Lower leg skin (tissue), 4 donors: ENCODE results near the gene NCAM2. TPM values are rescaled to one million over a fixed set of nuclear protein-coding genes. Genes with fewer than 3 reads are reported as not detected.

Source experiments
- DNase-seq, 2 donors: peaks; one replicate each; pipeline ENCODE4 v3.0.0-alpha.2; 2019; ENCODE audit warnings: low spot score in 2 of 2
- H3K4me3 ChIP-seq: fragments of 200-600 bp; sonication (generic); 2 replicates; pipeline ENCODE4 v1.5.1; 2017; ENCODE audit warnings: mild to moderate bottlenecking, low read depth; ENCODE audit not compliant: poor library complexity, severe bottlenecking
- POLR2A ChIP-seq, 2 donors: fragments of 450-650 bp; IDR thresholded peaks; one replicate each; pipeline ENCODE4 v1.6.1; 2016 to 2017; ENCODE audit warnings: antibody characterized with exemption in 2 of 2, mild to moderate bottlenecking in 1 of 2, moderate library complexity in 1 of 2
- WGBS, 2 donors: methylation state at CpG; one replicate each; pipeline ENCODE4 v1.1.5; 2018; 5-methylcytosine and 5-hydroxymethylcytosine counted together
- intact Hi-C: fragments of 100-400 bp; cut with DNase I; formaldehyde crosslinking; loops from one replicate; pipeline ENCODE4 v1.15.0; 2023; ENCODE audit warnings: low total_unique reads
- total RNA-seq, 4 donors: library from RNA; depleted of rRNA; stranded (reverse); fragments of >200 nt; gene quantifications; one replicate each; pipeline ENCODE4 v1.1.0, GENCODE V29; 2016
- TF ChIP-seq, protein P1 (sequence below), 3 donors: fragments of 450-650 bp; IDR thresholded peaks; one replicate each; pipeline ENCODE4 v1.5.1; 2016; ENCODE audit warnings: antibody characterized with exemption in 3 of 3, mild to moderate bottlenecking in 3 of 3, moderate library complexity in 2 of 3

The NCAM2 gene
- total RNA-seq, 4 donors from 2014 or later = 0.61 to 3.2 (median 0.91) TPM

DNA sequence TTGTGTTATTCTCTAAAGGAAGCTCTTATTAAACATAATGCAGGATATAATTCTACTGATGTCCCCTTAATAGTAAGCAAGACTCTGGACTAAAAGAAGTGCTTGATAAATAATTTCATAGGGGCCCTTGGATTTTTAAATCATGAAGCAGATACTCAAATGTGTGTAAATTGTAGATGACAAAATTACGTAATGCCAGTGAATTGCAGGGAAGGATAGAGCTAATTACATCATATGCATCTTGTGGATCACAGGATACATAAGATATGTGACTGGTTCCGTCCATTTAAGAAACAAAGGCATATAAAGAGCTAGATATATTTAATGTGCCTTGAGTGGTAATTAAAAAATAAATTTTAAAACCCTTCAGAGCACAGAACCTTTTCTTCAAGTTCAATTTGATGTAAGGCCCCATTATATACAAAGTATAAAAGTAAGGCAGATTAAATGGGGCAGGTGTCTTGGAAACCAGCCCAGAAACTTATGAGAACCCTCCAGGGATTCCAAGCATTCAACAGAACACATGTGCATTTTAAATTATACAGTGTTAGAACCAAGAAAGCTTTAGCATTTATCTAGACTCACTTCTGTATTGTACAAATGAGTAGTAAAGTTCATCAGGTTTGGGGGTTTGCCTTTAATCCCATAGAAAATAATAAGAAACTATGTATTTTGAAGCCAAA lies 190.4 kb downstream of the NCAM2 start:
- H3K4me3 ChIP-seq = no peak overlapping the region
- TF ChIP-seq POLR2A (IDR thresholded peaks at IDR 0.05) = no peak
- TF ChIP-seq, protein P1, sequence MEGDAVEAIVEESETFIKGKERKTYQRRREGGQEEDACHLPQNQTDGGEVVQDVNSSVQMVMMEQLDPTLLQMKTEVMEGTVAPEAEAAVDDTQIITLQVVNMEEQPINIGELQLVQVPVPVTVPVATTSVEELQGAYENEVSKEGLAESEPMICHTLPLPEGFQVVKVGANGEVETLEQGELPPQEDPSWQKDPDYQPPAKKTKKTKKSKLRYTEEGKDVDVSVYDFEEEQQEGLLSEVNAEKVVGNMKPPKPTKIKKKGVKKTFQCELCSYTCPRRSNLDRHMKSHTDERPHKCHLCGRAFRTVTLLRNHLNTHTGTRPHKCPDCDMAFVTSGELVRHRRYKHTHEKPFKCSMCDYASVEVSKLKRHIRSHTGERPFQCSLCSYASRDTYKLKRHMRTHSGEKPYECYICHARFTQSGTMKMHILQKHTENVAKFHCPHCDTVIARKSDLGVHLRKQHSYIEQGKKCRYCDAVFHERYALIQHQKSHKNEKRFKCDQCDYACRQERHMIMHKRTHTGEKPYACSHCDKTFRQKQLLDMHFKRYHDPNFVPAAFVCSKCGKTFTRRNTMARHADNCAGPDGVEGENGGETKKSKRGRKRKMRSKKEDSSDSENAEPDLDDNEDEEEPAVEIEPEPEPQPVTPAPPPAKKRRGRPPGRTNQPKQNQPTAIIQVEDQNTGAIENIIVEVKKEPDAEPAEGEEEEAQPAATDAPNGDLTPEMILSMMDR (IDR thresholded peaks at IDR 0.05) = no peak
- 45 to 50% methylated on average over 2 of the region's 2 CpGs for WGBS, 2 donors
- no peak for DNase-seq
- intact Hi-C loops = no loop called here

DNA sequence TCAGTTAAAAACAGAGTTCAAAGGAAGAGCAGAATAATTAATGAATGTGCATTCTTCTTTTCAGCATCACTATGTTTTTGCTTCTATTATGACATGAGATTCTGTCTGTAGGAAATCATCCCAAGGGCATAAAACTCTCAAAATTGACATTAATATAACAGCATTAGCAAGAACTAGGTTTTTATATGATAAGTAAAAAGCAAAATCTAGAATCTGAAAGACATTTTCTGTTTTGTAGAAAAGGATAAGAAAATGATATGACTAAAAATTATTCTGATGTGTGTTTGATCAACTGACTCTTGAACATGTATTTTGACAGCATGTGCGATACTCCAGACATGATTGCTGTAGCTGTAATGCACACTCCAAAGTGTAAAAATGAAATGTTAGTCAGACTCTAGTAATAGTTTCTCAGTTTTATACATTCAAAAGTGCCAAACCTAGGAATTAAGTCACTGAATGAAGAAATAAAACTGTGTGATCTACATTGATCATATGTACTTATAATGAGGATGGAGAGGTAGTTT lies 197.3 kb downstream of the NCAM2 start:
- intact Hi-C loops = no loop called here
- TF ChIP-seq, protein P1 (IDR thresholded peaks at IDR 0.05) = no peak
- no peak for TF ChIP-seq POLR2A (IDR thresholded peaks at IDR 0.05)
- WGBS, 2 donors = 76 to 94% methylated on average over 1 of the region's 1 CpG

DNA sequence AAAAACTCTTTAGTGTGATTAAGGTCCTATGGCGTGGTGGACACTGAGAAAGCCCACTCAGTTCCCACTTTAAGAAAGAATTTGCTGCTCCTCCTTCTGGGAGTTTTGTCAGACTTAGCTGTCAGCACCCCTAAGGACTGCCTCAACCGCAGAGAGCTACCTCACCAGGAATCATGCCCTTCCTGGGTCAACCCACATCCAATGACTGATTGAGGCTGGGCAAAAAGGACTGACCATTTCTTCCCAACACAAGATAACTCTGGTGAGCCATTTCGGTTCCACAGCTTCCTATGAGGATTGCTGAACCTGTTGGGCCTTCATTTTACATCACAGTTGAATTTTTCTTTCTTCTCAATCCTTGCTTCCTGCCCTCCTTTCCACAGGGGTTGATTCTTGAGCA lies 197.9 kb downstream of the NCAM2 start:
- H3K4me3 ChIP-seq = no peak overlapping the region
- DNase-seq = no peak
- intact Hi-C loops = no loop called here
- 84 to 91% methylated on average over 3 of the region's 3 CpGs for WGBS, 2 donors
- TF ChIP-seq POLR2A (IDR thresholded peaks at IDR 0.05) = no peak
- TF ChIP-seq, protein P1 (IDR thresholded peaks at IDR 0.05) = no peak

More for the DNA sequence above, 197.3 kb downstream of the NCAM2 start:
- DNase-seq = no peak
- no peak overlapping the region for H3K4me3 ChIP-seq

DNA sequence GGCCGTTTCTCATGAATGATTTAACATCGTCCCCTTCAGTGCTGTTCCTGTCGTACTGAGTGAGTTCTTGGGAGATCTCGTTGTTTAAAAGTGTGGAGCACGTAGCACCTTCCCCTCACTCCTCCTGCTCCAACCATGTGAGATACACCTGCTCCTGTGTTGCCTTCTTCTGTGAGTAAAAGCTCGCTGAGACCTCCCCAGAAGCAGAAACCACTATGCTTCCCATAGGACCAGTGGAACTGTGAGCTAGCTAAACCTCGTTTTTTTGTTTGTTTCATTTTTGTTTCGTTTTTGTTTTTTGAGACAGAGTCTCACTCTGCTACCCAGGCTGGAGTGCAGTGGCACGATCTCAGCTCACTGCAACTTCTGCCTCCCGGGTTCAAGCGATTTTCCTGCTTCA lies 198.6 kb downstream of the NCAM2 start:
- no peak for DNase-seq
- TF ChIP-seq, protein P1 (IDR thresholded peaks at IDR 0.05) = no peak
- no peak for TF ChIP-seq POLR2A (IDR thresholded peaks at IDR 0.05)
- 86 to 92% methylated on average over 11 of the region's 11 CpGs for WGBS, 2 donors
- intact Hi-C loops = no loop called here
- no peak overlapping the region for H3K4me3 ChIP-seq

DNA sequence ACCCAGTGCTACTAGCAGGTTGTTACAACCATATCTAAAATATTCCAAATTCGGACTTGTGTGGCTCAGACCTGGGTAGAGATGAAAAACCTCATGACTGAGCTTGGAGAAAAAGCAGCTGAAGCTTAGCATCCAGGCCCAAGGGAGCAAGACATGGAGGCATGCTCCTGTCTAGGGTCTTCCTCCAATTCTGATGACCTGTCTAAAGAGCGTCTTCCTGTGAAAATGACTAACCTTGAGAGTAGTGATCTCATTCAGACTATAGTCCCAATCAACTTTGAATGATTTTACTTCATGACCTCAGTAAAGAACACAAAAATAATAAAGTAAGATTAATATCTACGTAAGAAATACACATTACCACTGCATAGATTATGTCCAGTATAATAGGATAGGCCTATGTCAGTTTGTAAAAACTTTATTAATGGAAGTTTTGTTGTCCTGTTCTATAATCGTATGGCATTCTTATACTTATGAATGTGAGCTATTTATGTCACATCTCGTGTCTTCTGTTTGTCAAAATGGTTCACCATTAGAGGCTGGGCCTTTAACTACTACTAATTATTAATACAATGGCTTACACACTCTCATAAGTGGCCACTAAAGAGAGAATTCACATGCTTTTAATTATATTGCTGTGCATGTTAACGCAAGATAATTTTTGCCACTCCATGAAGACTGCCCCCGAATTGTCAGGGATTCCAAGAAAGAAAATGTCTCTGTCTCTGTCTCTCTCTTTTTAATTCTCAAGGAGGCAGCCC lies 201.3 kb downstream of the NCAM2 start:
- 69 to 72% methylated on average over 7 of the region's 7 CpGs for WGBS, 2 donors
- DNase-seq = no peak
- TF ChIP-seq POLR2A (IDR thresholded peaks at IDR 0.05) = no peak
- TF ChIP-seq, protein P1 (IDR thresholded peaks at IDR 0.05) = no peak
- intact Hi-C loops = no loop called here
- H3K4me3 ChIP-seq = no peak overlapping the region
